ENCODE data around the gene GALR1. TPM values are rescaled to one million over a fixed set of nuclear protein-coding genes. Genes with fewer than 3 reads are reported as not detected.

The GALR1 gene
- total and polyA plus RNA-seq, 2 experiments from 2014 or later, result 0.32 to 1.1 TPM

DNA sequence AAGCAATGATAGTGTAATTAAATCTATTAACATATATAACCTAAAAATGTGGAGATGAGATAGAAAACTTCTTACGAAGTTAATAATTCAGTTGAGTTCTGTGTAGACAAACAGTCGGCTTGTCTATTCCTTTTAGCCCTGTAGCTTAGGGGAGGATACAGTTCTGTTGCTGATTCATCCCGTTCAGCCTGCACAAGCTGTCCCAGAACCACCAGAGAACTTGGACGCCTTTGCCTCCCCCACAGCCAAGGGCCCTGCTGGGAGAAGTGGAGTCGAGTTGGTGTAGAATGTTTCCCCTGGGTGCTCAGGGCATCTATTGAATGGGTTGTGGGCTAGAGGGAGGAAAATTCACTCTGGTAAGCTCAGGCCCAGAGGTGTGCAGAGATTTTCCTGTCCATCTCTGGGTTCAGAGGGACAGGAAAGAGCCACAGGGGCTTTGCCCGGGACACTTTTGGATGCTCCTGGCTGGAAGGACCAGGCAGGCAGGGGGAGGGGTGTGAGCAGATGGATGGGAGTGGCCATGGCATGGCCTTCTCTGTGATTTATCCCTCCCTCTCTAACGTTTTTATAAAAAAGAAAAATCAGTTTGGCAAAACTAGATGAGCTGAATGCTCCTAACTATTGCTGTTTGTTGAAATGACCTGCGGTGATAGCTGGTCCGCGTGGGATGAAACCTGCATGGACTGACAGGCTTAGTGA, 42.8 kb upstream of the GALR1 start:
- no peaks in the 10 kb centered on the region for H3K4me1 ChIP-seq (ENCODE audit: insufficient read depth)
- no peaks in the 10 kb centered on the region for H3K36me3 ChIP-seq (ENCODE audit: insufficient read depth)
- ATAC-seq, result no peak
- Mint-ChIP-seq H3K4me1 (peaks cover 8% of the 10 kb centered on the region; the same call in 2 of the 3 replicates), H3K9me3 (no peaks in the 10 kb centered on the region; the same call in 2 of the 3 replicates), H3K4me3 (no peak overlapping the region), H3K27ac (no peak overlapping the region), H3K27me3 (ENCODE audit: insufficient read depth, low read depth, poor library complexity) (peaks cover 5% of the 10 kb centered on the region), H3K36me3 (ENCODE audit: low read depth) (no peaks in the 10 kb centered on the region; the same call in 2 of the 3 replicates)
- H3F3A ChIP-seq (replicated peaks; ENCODE audit: low read depth), result no peaks in the 10 kb centered on the region
- no peaks in the 10 kb centered on the region for H3K27me3 ChIP-seq (ENCODE audit: insufficient read depth)
- H3K9me2 ChIP-seq (ENCODE audit: insufficient read depth), result no peaks in the 10 kb centered on the region
- no peak for DNase-seq (ENCODE audit: low spot score)
- no peak overlapping the region for H3K4me3 ChIP-seq
- no peak overlapping the region for H2AFZ ChIP-seq
- no peaks in the 10 kb centered on the region for H4K20me1 ChIP-seq (replicated peaks; ENCODE audit: insufficient read depth)
- no peak overlapping the region for H3K4me2 ChIP-seq
- no peaks in the 10 kb centered on the region for H3K79me2 ChIP-seq (replicated peaks; ENCODE audit: insufficient read depth)
- TF ChIP-seq ZNF114 (CRISPR knock-in tag; IDR thresholded peaks at IDR 0.05), result no peak
- no peak for TF ChIP-seq EZH2 (IDR thresholded peaks at IDR 0.05; ENCODE audit: low read depth, unreplicated experiment)
- TF ChIP-seq, protein P1, sequence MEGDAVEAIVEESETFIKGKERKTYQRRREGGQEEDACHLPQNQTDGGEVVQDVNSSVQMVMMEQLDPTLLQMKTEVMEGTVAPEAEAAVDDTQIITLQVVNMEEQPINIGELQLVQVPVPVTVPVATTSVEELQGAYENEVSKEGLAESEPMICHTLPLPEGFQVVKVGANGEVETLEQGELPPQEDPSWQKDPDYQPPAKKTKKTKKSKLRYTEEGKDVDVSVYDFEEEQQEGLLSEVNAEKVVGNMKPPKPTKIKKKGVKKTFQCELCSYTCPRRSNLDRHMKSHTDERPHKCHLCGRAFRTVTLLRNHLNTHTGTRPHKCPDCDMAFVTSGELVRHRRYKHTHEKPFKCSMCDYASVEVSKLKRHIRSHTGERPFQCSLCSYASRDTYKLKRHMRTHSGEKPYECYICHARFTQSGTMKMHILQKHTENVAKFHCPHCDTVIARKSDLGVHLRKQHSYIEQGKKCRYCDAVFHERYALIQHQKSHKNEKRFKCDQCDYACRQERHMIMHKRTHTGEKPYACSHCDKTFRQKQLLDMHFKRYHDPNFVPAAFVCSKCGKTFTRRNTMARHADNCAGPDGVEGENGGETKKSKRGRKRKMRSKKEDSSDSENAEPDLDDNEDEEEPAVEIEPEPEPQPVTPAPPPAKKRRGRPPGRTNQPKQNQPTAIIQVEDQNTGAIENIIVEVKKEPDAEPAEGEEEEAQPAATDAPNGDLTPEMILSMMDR (conservative IDR thresholded peaks at IDR 0.05; ENCODE audit: low read depth in 2 of 2), result no peak
- TF ChIP-seq, protein P2, sequence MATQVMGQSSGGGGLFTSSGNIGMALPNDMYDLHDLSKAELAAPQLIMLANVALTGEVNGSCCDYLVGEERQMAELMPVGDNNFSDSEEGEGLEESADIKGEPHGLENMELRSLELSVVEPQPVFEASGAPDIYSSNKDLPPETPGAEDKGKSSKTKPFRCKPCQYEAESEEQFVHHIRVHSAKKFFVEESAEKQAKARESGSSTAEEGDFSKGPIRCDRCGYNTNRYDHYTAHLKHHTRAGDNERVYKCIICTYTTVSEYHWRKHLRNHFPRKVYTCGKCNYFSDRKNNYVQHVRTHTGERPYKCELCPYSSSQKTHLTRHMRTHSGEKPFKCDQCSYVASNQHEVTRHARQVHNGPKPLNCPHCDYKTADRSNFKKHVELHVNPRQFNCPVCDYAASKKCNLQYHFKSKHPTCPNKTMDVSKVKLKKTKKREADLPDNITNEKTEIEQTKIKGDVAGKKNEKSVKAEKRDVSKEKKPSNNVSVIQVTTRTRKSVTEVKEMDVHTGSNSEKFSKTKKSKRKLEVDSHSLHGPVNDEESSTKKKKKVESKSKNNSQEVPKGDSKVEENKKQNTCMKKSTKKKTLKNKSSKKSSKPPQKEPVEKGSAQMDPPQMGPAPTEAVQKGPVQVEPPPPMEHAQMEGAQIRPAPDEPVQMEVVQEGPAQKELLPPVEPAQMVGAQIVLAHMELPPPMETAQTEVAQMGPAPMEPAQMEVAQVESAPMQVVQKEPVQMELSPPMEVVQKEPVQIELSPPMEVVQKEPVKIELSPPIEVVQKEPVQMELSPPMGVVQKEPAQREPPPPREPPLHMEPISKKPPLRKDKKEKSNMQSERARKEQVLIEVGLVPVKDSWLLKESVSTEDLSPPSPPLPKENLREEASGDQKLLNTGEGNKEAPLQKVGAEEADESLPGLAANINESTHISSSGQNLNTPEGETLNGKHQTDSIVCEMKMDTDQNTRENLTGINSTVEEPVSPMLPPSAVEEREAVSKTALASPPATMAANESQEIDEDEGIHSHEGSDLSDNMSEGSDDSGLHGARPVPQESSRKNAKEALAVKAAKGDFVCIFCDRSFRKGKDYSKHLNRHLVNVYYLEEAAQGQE (IDR thresholded peaks at IDR 0.05; ENCODE audit: unreplicated experiment), result no peak
- TF ChIP-seq STAT1 (IDR thresholded peaks at IDR 0.05; ENCODE audit: unreplicated experiment), result no peak
- TF ChIP-seq, protein P3, sequence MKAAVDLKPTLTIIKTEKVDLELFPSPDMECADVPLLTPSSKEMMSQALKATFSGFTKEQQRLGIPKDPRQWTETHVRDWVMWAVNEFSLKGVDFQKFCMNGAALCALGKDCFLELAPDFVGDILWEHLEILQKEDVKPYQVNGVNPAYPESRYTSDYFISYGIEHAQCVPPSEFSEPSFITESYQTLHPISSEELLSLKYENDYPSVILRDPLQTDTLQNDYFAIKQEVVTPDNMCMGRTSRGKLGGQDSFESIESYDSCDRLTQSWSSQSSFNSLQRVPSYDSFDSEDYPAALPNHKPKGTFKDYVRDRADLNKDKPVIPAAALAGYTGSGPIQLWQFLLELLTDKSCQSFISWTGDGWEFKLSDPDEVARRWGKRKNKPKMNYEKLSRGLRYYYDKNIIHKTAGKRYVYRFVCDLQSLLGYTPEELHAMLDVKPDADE (IDR thresholded peaks at IDR 0.05), result no peak
- TF ChIP-seq NANOG (IDR thresholded peaks at IDR 0.05; ENCODE audit: borderline replicate concordance), result no peak
- TF ChIP-seq JUNB (IDR thresholded peaks at IDR 0.05; ENCODE audit: unreplicated experiment), result no peak
- TF ChIP-seq ZNF331 (CRISPR knock-in tag; IDR thresholded peaks at IDR 0.05; ENCODE audit: low read depth), result no peak
- TF ChIP-seq CREB1 (CRISPR knock-in tag; IDR thresholded peaks at IDR 0.05; ENCODE audit: low read depth), result no peak
- TF ChIP-seq POLR2AphosphoS5 (IDR thresholded peaks at IDR 0.05; ENCODE audit: low read depth), result no peak
- no peak overlapping the region for H3K27ac ChIP-seq (ENCODE audit: low read depth)

All from GM23338 (cell line).